PFSK-1 (cell line): Measurements from ENCODE around the gene CCN2.

ENCODE experiments used
- POLR2AphosphoS5 ChIP-seq: IDR thresholded peaks from 2 replicates; pipeline ENCODE4 v1.6.1; 2012; ENCODE audit warnings: low read depth, mild to moderate bottlenecking, control low read depth, low read length, moderate library complexity
- SIN3A ChIP-seq: IDR thresholded peaks from 2 replicates; pipeline ENCODE4 v1.6.1; 2012; ENCODE audit warnings: mild to moderate bottlenecking, low read length, moderate library complexity, borderline replicate concordance; ENCODE audit not compliant: insufficient read depth
- TAF1 ChIP-seq: IDR thresholded peaks from 2 replicates; pipeline ENCODE4 v1.6.1; 2012; ENCODE audit warnings: low read length, control low read depth, borderline replicate concordance; ENCODE audit not compliant: insufficient read depth
- TF ChIP-seq, protein P1 (sequence below), 2 experiments: IDR thresholded peaks; 2 replicates each; pipeline versions ENCODE4 v1.6.1 to v1.8.0; 2011 to 2012; ENCODE audit warnings: low read depth in 2 of 2, low read length in 2 of 2, control low read depth in 1 of 2, inconsistent platforms in 1 of 2, mild to moderate bottlenecking in 1 of 2, moderate library complexity in 1 of 2; ENCODE audit not compliant: insufficient read depth in 1 of 2

GRCh38 chr6:131909408-131910218, 41.6 kb downstream of the CCN2 start:
- no peak for TF ChIP-seq POLR2AphosphoS5
- no peak for TF ChIP-seq TAF1
- TF ChIP-seq, protein P1, sequence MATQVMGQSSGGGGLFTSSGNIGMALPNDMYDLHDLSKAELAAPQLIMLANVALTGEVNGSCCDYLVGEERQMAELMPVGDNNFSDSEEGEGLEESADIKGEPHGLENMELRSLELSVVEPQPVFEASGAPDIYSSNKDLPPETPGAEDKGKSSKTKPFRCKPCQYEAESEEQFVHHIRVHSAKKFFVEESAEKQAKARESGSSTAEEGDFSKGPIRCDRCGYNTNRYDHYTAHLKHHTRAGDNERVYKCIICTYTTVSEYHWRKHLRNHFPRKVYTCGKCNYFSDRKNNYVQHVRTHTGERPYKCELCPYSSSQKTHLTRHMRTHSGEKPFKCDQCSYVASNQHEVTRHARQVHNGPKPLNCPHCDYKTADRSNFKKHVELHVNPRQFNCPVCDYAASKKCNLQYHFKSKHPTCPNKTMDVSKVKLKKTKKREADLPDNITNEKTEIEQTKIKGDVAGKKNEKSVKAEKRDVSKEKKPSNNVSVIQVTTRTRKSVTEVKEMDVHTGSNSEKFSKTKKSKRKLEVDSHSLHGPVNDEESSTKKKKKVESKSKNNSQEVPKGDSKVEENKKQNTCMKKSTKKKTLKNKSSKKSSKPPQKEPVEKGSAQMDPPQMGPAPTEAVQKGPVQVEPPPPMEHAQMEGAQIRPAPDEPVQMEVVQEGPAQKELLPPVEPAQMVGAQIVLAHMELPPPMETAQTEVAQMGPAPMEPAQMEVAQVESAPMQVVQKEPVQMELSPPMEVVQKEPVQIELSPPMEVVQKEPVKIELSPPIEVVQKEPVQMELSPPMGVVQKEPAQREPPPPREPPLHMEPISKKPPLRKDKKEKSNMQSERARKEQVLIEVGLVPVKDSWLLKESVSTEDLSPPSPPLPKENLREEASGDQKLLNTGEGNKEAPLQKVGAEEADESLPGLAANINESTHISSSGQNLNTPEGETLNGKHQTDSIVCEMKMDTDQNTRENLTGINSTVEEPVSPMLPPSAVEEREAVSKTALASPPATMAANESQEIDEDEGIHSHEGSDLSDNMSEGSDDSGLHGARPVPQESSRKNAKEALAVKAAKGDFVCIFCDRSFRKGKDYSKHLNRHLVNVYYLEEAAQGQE (IDR thresholded peaks at IDR 0.05; ENCODE audit: insufficient read depth in 1 of 2, low read depth in 2 of 2, low read length in 2 of 2) = no peak
- no peak for TF ChIP-seq SIN3A
